ENCODE data around the gene ATP13A2. TPM values are rescaled to one million over a fixed set of nuclear protein-coding genes. Genes with fewer than 3 reads are reported as not detected.

Gene ATP13A2
- total RNA-seq, 1 donor from 2014 or later = 18.8 TPM

GRCh38 chr1:16967962-16968361, 43.8 kb downstream of the ATP13A2 start:
- peaks cover 16% of the 10 kb centered on the region for H3K36me3 Mint-ChIP-seq
- no peak overlapping the region for H3K4me3 Mint-ChIP-seq
- no peaks in the 10 kb centered on the region for H3K9me3 Mint-ChIP-seq
- no peaks in the 10 kb centered on the region for H3K36me3 ChIP-seq
- no peak overlapping the region for H3K27ac ChIP-seq
- no peak for TF ChIP-seq CTCF (IDR thresholded peaks at IDR 0.05)
- TF ChIP-seq EZH2 (IDR thresholded peaks at IDR 0.05) = no peak
- no peak for TF ChIP-seq EZH2phosphoT487 (IDR thresholded peaks at IDR 0.05)
- no peak overlapping the region for H3K27ac Mint-ChIP-seq
- no peak for DNase-seq (ENCODE audit: low spot score)
- no peaks in the 10 kb centered on the region for H3K79me2 ChIP-seq (ENCODE audit: low read depth)
- H3K9ac ChIP-seq = no peak overlapping the region
- no peak overlapping the region for H2AFZ ChIP-seq (replicated peaks)
- peaks cover 13% of the 10 kb centered on the region for H4K20me1 ChIP-seq (ENCODE audit: low read depth)
- peaks cover 18% of the 10 kb centered on the region for H3K4me1 Mint-ChIP-seq
- no peaks in the 10 kb centered on the region for H3K27me3 Mint-ChIP-seq (ENCODE audit: insufficient read depth, low read depth)
- H3K4me3 ChIP-seq = no peak overlapping the region
- H3K4me2 ChIP-seq = no peak overlapping the region
- no peaks in the 10 kb centered on the region for H3K27me3 ChIP-seq
- peaks cover 16% of the 10 kb centered on the region for H3K4me1 ChIP-seq
- H3F3A ChIP-seq (ENCODE audit: low read depth) = peaks cover 29% of the 10 kb centered on the region
- H3K9me3 ChIP-seq (ENCODE audit: low read depth) = no peaks in the 10 kb centered on the region

- H3F3A ChIP-seq (ENCODE audit: low read depth) = peaks cover 23% of the 10 kb centered on the region
- H4K20me1 ChIP-seq (ENCODE audit: low read depth) = peaks cover 5% of the 10 kb centered on the region
- H3K4me3 Mint-ChIP-seq = peak overlapping the region; percentile 58
- peaks cover 15% of the 10 kb centered on the region for H3K36me3 Mint-ChIP-seq
- H3K27me3 ChIP-seq = no peaks in the 10 kb centered on the region
- TF ChIP-seq CTCF (IDR thresholded peaks at IDR 0.05) (no peak), EZH2phosphoT487 (IDR thresholded peaks at IDR 0.05) (no peak), EZH2 (IDR thresholded peaks at IDR 0.05) (no peak)
- H3K9ac ChIP-seq = no peak overlapping the region
- no peak overlapping the region for H3K4me2 ChIP-seq
- peaks cover 8% of the 10 kb centered on the region for H3K4me1 ChIP-seq
- H3K27ac Mint-ChIP-seq = peak overlapping the region; percentile 69
- no peak overlapping the region for H3K27ac ChIP-seq
- no peaks in the 10 kb centered on the region for H3K27me3 Mint-ChIP-seq (ENCODE audit: insufficient read depth, low read depth)
- DNase-seq (ENCODE audit: low spot score) = no peak
- peaks cover 10% of the 10 kb centered on the region for H3K4me1 Mint-ChIP-seq
- H2AFZ ChIP-seq (replicated peaks) = no peak overlapping the region
- H3K4me3 ChIP-seq = no peak overlapping the region
- no peaks in the 10 kb centered on the region for H3K79me2 ChIP-seq (ENCODE audit: low read depth)
- H3K36me3 ChIP-seq = no peaks in the 10 kb centered on the region
- H3K9me3 ChIP-seq (ENCODE audit: low read depth) = no peaks in the 10 kb centered on the region
- H3K9me3 Mint-ChIP-seq = no peaks in the 10 kb centered on the region
Measured at GRCh38 chr1:16967095-16967575, 44.6 kb downstream of the ATP13A2 start.

DNA sequence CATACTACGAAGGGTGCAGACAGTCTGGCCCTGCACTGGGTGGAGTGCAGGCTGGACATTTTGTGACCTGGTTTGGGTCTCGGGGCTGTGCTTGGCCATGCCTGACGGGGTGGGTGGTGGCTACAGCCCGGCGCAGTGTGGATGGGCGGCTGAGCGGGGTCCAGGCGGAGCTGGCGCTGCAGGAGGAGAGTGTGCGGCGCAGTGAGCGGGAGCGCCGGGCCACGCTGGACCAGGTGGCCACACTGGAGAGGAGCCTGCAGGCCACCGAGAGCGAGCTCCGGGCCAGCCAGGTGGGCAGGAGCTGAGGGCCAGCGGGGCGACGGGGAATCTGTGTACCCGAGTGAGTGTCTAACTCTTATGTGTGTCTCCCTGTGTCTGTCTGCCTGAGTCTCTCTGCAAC, 45.4 kb downstream of the ATP13A2 start:
- no peak overlapping the region for H2AFZ ChIP-seq (replicated peaks)
- Mint-ChIP-seq H3K9me3 (no peaks in the 10 kb centered on the region), H3K36me3 (peaks cover 15% of the 10 kb centered on the region), H3K27me3 (ENCODE audit: insufficient read depth, low read depth) (peaks cover 5% of the 10 kb centered on the region), H3K4me1 (peaks cover 11% of the 10 kb centered on the region), H3K4me3 (no peak overlapping the region), H3K27ac (no peak overlapping the region)
- no peak overlapping the region for H3K27ac ChIP-seq
- no peak overlapping the region for H3K4me3 ChIP-seq
- no peak overlapping the region for H3K9ac ChIP-seq
- H3K9me3 ChIP-seq (ENCODE audit: low read depth) = no peaks in the 10 kb centered on the region
- DNase-seq (ENCODE audit: low spot score) = no peak
- no peak for TF ChIP-seq EZH2 (IDR thresholded peaks at IDR 0.05)
- no peak for TF ChIP-seq EZH2phosphoT487 (IDR thresholded peaks at IDR 0.05)
- TF ChIP-seq CTCF (IDR thresholded peaks at IDR 0.05) = no peak
- H3F3A ChIP-seq (ENCODE audit: low read depth) = peaks cover 23% of the 10 kb centered on the region
- no peaks in the 10 kb centered on the region for H3K79me2 ChIP-seq (ENCODE audit: low read depth)
- no peak overlapping the region for H3K4me2 ChIP-seq
- H3K4me1 ChIP-seq = no peaks in the 10 kb centered on the region
- no peaks in the 10 kb centered on the region for H4K20me1 ChIP-seq (ENCODE audit: low read depth)
- no peaks in the 10 kb centered on the region for H3K27me3 ChIP-seq
- no peaks in the 10 kb centered on the region for H3K36me3 ChIP-seq

Measured in neural progenitor cell (in vitro differentiated cells).